ENCODE measurements around the gene GOLIM4. TPM values are rescaled to one million over a fixed set of nuclear protein-coding genes. Genes with fewer than 3 reads are reported as not detected.
"Not testable (repeated sequence)": the region's sequence is repeated elsewhere in the genome, so short reads cannot be mapped to it uniquely, and the experiment has no call there.

Gene GOLIM4
- total and polyA plus RNA-seq, 12 donors: 6.5 to 25.2 (median 17.0) TPM

DNA sequence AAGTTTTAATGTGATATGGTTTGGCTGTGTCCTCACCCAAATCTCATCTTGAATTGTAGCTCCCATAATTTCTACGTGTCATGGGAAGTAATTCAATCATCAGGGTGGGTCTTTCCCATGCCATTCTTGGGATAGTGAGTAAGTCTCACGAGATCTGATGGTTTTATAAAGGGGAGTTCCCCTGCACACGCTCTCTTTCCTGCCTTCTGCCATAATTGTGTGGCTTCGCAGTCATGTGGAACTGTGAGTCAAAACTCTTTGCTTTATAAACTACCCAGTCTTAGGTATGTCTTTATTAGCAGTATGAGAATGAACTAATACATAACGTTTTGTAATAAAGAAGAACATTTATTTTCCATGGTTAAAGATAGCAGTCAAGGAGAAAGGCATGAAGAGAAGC lies 39.2 kb upstream of the GOLIM4 start:
- Histone ChIP-seq H3K9me3 (replicated peaks in 1 of 3) (no peaks in the 10 kb centered on the region), H3K27me3 (no peaks in the 10 kb centered on the region), H3K4me1 (replicated peaks in 1 of 2) (no peaks in the 10 kb centered on the region), H3K4me3 (no peak overlapping the region), H3K36me3 (replicated peaks in 1 of 2) (no peaks in the 10 kb centered on the region), H3K27ac (no peak overlapping the region)
- TF ChIP-seq CTCF (IDR thresholded peaks at IDR 0.05): no peak
- no peak for TF ChIP-seq POLR2A (IDR thresholded peaks at IDR 0.05)
- intact Hi-C loops (cut with DNase I): no loop called here
- DNase-seq: no peak
- whole genome bisulfite sequencing, 4 donors: 65 to 72% (median 71%) methylated on average over 5 of the region's 5 CpGs

- DNase-seq; H3K27me3 ChIP-seq; H3K4me3 ChIP-seq; intact Hi-C loops (cut with DNase I); H3K27ac ChIP-seq; H3K36me3 ChIP-seq (replicated peaks in 1 of 2); H3K9me3 ChIP-seq (replicated peaks in 1 of 3); H3K4me1 ChIP-seq (replicated peaks in 1 of 2): not testable (repeated sequence)
- 76 to 93% (median 88%) methylated on average over 3 of the region's 3 CpGs for WGBS, 4 donors
These were observed 34.5 kb upstream of the GOLIM4 start for GRCh38 chr3:168130250-168130649.

DNA sequence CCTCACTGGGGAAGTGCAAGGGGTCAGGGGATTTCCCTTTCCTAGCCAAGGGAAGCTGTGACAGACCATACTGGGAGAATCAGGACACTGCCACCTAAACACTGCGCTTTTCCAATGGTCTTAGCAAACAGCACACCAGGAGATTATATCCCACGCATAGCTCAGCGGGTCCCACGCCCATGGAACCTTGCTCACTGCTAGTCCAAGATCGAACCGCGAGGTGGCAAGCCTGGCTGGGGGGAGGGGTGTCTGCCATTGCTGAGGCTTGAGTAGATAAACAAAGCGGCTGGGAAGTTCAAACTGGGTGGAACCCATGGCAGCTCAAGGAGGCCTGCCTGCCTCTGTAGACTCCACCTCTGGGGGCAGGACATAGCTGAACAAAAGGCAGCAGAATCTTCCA lies 32.7 kb upstream of the GOLIM4 start:
- H3K4me3 ChIP-seq; H3K9me3 ChIP-seq (replicated peaks in 1 of 3); DNase-seq; H3K27me3 ChIP-seq; H3K36me3 ChIP-seq (replicated peaks in 1 of 2); H3K4me1 ChIP-seq (replicated peaks in 1 of 2); H3K27ac ChIP-seq; intact Hi-C loops (cut with DNase I): not testable (repeated sequence)
- WGBS, 4 donors: 78 to 100% (median 91%) methylated on average over 3 to 8 of the region's 8 CpGs

DNA sequence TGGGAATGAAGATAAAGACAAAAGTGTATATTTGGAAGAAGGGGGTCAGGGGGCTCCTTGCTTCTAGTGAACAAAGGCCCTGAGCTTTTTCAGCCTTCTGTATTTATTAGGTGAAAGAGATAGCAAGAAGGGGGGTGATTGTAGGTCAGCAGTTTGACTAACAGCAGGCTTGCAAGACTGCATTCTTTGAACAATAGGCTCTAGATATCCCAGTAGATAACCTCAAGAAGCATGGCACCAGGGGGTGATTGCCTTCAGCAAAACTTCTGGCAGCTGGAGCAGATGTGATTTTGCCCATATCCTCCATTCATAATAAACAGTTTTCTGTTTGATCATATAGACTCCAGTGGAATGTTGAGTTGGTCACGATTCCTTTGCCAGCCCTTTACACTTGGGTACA lies 31.7 kb upstream of the GOLIM4 start:
- no peak overlapping the region for H3K27ac ChIP-seq
- no peaks in the 10 kb centered on the region for H3K27me3 ChIP-seq
- WGBS, 4 donors: 72 to 96% (median 90%) methylated on average over 1 of the region's 1 CpG
- intact Hi-C loops (cut with DNase I): no loop called here
- H3K4me3 ChIP-seq: no peak overlapping the region
- no peak for DNase-seq
- no peak for TF ChIP-seq CTCF (IDR thresholded peaks at IDR 0.05)
- TF ChIP-seq POLR2A (IDR thresholded peaks at IDR 0.05): no peak
- H3K4me1 ChIP-seq (replicated peaks in 1 of 2): no peaks in the 10 kb centered on the region
- no peaks in the 10 kb centered on the region for H3K9me3 ChIP-seq (replicated peaks in 1 of 3)
- no peaks in the 10 kb centered on the region for H3K36me3 ChIP-seq (replicated peaks in 1 of 2)

- no peaks in the 10 kb centered on the region for H3K4me1 ChIP-seq (replicated peaks in 1 of 2)
- intact Hi-C loops (cut with DNase I): no loop called here
- DNase-seq: no peak
- no peaks in the 10 kb centered on the region for H3K9me3 ChIP-seq (replicated peaks in 1 of 3)
- TF ChIP-seq CTCF (IDR thresholded peaks at IDR 0.05) (no peak), POLR2A (IDR thresholded peaks at IDR 0.05) (no peak)
- no peaks in the 10 kb centered on the region for H3K36me3 ChIP-seq (replicated peaks in 1 of 2)
- WGBS, 4 donors: 85 to 95% (median 92%) methylated on average over 7 of the region's 7 CpGs
- H3K27me3 ChIP-seq: no peaks in the 10 kb centered on the region
- no peak overlapping the region for H3K27ac ChIP-seq
- H3K4me3 ChIP-seq: no peak overlapping the region
These were observed 29.1 kb upstream of the GOLIM4 start for GRCh38 chr3:168124791-168125190.
